ENCODE data around the gene OR1C1.

GRCh38 chr1:247748041-247748440, 12.3 kb downstream of the OR1C1 start, which contains the start of gene OR14A2:
- no peak for TF ChIP-seq ARNTL (CRISPR knock-in tag; IDR thresholded peaks at IDR 0.05; ENCODE audit: borderline replicate concordance, low read depth)
- TF ChIP-seq ZC3H10 (CRISPR knock-in tag; IDR thresholded peaks at IDR 0.05), result no peak
- no peak for TF ChIP-seq ESRRG (CRISPR knock-in tag; IDR thresholded peaks at IDR 0.05)
- no peak for TF ChIP-seq TSHZ2 (CRISPR knock-in tag; IDR thresholded peaks at IDR 0.05)
- no peak for TF ChIP-seq PATZ1 (CRISPR knock-in tag; IDR thresholded peaks at IDR 0.05; ENCODE audit: borderline replicate concordance)
- TF ChIP-seq CSDC2 (CRISPR knock-in tag; IDR thresholded peaks at IDR 0.05), result no peak
- TF ChIP-seq CREB5 (CRISPR knock-in tag; IDR thresholded peaks at IDR 0.05; ENCODE audit: low read depth), result no peak
- TF ChIP-seq ISL1 (CRISPR knock-in tag; IDR thresholded peaks at IDR 0.05), result no peak
- no peak for TF ChIP-seq ZNF70 (CRISPR knock-in tag; IDR thresholded peaks at IDR 0.05)
- TF ChIP-seq ZNF8 (CRISPR knock-in tag; IDR thresholded peaks at IDR 0.05), result no peak
- TF ChIP-seq ZFP3 (CRISPR knock-in tag; IDR thresholded peaks at IDR 0.05), result no peak
- TF ChIP-seq PPARA (CRISPR knock-in tag; IDR thresholded peaks at IDR 0.05; ENCODE audit: borderline replicate concordance), result no peak
- TF ChIP-seq RARB (CRISPR knock-in tag; IDR thresholded peaks at IDR 0.05), result no peak
- TF ChIP-seq CSRNP3 (CRISPR knock-in tag; IDR thresholded peaks at IDR 0.05), result no peak
